ENCODE results near the gene RPUSD2.

RPUSD2 gene

GRCh38 chr15:40538976-40539375 is 30.1 kb upstream of the RPUSD2 start:
- no peak for TF ChIP-seq ZFX (IDR thresholded peaks at IDR 0.05; ENCODE audit: borderline replicate concordance)
- no peak overlapping the region for H3K27ac ChIP-seq

DNA sequence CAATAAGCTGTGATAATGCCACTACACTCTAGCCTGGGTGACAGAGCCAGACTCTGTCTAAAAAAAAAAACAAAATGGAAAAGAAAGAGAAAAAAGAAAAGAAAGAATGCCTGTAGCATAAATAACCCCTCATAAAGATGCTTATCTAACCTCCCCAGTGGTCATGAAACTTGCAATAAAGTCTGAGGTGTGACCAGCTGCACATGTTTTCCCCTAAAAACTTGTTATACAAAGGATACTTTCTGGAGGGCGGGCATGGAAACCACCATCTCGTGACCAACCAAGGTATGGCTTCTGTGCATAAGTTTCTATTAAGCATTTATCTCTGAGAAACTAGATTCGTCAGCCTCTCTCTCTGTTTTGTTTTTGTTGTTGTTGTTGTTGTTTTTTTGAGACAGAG is 26.0 kb upstream of the RPUSD2 start:
- TF ChIP-seq CTCF (IDR thresholded peaks at IDR 0.05) (no peak), ZFX (IDR thresholded peaks at IDR 0.05; ENCODE audit: borderline replicate concordance) (no peak)
- H3K27ac ChIP-seq = no peak overlapping the region

DNA sequence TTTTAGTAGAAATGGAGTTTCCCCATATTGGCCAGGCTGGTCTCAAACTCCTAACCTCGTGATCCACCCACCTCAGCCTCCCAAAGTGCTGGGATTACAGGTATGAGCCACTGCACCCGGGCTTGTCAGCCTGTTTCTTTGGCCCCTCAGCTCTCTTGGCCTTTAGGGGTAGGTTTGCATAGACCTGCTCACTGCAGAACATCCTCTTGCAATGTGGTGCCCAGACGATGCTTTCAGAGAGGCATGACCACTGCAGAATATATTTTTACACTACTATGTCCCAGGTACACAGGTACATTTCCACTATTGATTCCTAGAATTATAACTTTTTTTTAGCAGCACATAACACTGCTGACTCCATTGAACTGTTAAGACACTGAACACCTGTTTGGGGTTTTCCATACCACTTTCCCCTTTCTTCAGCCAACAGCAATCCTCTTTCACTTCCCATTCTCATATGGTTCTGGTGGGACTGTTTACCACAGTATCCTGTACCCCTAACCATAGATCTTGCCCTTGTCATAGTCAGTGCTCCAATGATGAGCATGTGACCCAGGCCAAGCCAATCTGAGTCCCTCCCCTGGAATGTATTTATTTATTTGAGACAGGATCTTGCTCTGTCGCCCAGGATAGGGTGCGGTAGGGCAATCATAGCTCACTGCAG is 25.3 kb upstream of the RPUSD2 start:
- H3K27ac ChIP-seq = no peak overlapping the region
- TF ChIP-seq ZFX (IDR thresholded peaks at IDR 0.05; ENCODE audit: borderline replicate concordance) (no peak), CTCF (IDR thresholded peaks at IDR 0.05) (no peak)

GRCh38 chr15:40545457-40545856 is 23.6 kb upstream of the RPUSD2 start:
- H3K27ac ChIP-seq = no peak overlapping the region
- TF ChIP-seq CTCF (IDR thresholded peaks at IDR 0.05) = no peak
- TF ChIP-seq ZFX (IDR thresholded peaks at IDR 0.05; ENCODE audit: borderline replicate concordance) = no peak

- TF ChIP-seq ZFX (IDR thresholded peaks at IDR 0.05; ENCODE audit: borderline replicate concordance) (no peak), CTCF (IDR thresholded peaks at IDR 0.05) (no peak)
- H3K27ac ChIP-seq = no peak overlapping the region
Observed at GRCh38 chr15:40548610-40549009, 20.5 kb upstream of the RPUSD2 start.

GRCh38 chr15:40549894-40550293 is 19.2 kb upstream of the RPUSD2 start:
- no peak for TF ChIP-seq CTCF (IDR thresholded peaks at IDR 0.05)
- no peak for TF ChIP-seq ZFX (IDR thresholded peaks at IDR 0.05; ENCODE audit: borderline replicate concordance)
- no peak overlapping the region for H3K27ac ChIP-seq

DNA sequence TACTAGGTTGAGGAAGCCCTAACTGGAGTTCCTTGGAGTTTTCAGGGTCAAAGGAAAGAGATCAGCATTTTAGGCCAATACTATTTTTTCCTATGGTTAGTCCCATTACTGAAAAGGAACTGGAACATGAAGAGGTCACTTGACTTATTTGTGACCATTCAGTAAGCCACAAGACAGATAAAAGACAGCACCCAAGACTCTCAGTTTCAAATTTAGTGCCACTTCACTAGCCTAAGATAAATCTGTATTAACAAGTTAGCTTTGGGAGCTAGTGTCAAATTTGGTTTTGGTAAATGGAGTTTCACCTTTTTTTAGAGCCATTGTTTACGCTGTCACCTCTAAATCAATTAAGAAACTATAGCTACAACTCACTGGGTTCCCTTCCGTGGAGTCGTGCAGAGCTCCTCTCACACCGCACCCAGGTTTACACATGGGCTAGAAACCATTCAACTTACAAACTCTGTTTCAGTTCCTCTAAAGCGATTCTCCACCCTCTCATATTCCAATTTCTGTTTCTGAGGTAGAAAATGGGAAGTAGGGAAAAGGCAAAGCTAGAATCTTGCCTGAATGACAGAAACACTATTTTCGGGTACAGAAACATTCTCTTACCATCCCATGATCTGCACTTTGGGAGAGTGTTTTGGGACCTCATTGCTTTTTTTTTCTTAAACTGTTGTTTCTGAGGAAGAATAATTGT is 18.6 kb upstream of the RPUSD2 start:
- TF ChIP-seq CTCF (IDR thresholded peaks at IDR 0.05) = no peak
- no peak for TF ChIP-seq ZFX (IDR thresholded peaks at IDR 0.05; ENCODE audit: borderline replicate concordance)
- no peak overlapping the region for H3K27ac ChIP-seq
